Mesodermal cell (in vitro differentiated cells): ENCODE results near the gene PHKA1. TPM values are rescaled to one million over a fixed set of nuclear protein-coding genes. Genes with fewer than 3 reads are reported as not detected.
"Not testable (repeated sequence)": the region's sequence is repeated elsewhere in the genome, so short reads cannot be mapped to it uniquely, and the experiment has no call there.

Source experiments
- H3K27ac ChIP-seq: 2 replicates; pipeline ENCODE4 v1.7.0; 2013; ENCODE audit warnings: mild to moderate bottlenecking, low read depth, low read length, moderate library complexity; ENCODE audit not compliant: severe bottlenecking
- H3K36me3 ChIP-seq: 2 replicates; pipeline ENCODE4 v1.7.1; 2013; ENCODE audit warnings: mild to moderate bottlenecking, low read length, moderate library complexity; ENCODE audit not compliant: control insufficient read depth, insufficient read depth
- H3K4me1 ChIP-seq: one replicate; pipeline ENCODE4 v1.7.1; 2013; ENCODE audit warnings: mild to moderate bottlenecking, low read length; ENCODE audit not compliant: insufficient read depth, control insufficient read depth, poor library complexity, severe bottlenecking
- H3K4me3 ChIP-seq: 2 replicates; pipeline ENCODE4 v1.7.0; 2013; ENCODE audit warnings: low read length, control low read depth, mild to moderate bottlenecking; ENCODE audit not compliant: insufficient read depth, poor library complexity, severe bottlenecking; ENCODE audit errors: extremely low read depth
- H3K9me3 ChIP-seq: 2 replicates; pipeline ENCODE4 v1.7.1; 2013; ENCODE audit warnings: mild to moderate bottlenecking, low read length, moderate library complexity; ENCODE audit not compliant: control insufficient read depth
- WGBS, 2 experiments: methylation state at CpG; one replicate each; pipeline ENCODE4 v1.1.5; 2013; ENCODE audit warnings: missing lambda C conversion rate in 2 of 2; ENCODE audit not compliant: insufficient coverage in 2 of 2; 5-methylcytosine and 5-hydroxymethylcytosine counted together
- polyA plus RNA-seq, 2 experiments: library from polyadenylated mRNA; stranded (reverse); fragments of 50-300 nt; gene quantifications; one replicate each; pipeline ENCODE4 v1.2.3, GENCODE V29; 2013

The PHKA1 gene
- 3.7 TPM for polyA plus RNA-seq (2013, experiment 1 of 2)
- polyA plus RNA-seq (2013, experiment 2 of 2) = 4.1 TPM

- H3K9me3 ChIP-seq, H3K36me3 ChIP-seq, H3K4me1 ChIP-seq: not testable (repeated sequence)
- WGBS, 2 experiments = 0 to 22% methylated on average over 10 to 17 of the region's 80 CpGs
- Histone ChIP-seq H3K27ac (peak within 1 kb of the TSS; percentile 10), H3K4me3 (peak within 1 kb of the TSS; percentile 34)
Measured at GRCh38 chrX:72713599-72714477, at the start of gene PHKA1. PHKA1 (minus strand) TSS chrX:72714306; CDS start chrX:72713880, 426 bp downstream.

- H3K4me1 ChIP-seq, H3K9me3 ChIP-seq, H3K36me3 ChIP-seq, H3K4me3 ChIP-seq, H3K27ac ChIP-seq: not testable (repeated sequence)
- WGBS, 2 experiments = no CpG with 5 or more reads among the region's 9 CpGs
Measured at GRCh38 chrX:72760454-72760853, 46.3 kb upstream of the PHKA1 start.

- not testable (repeated sequence) for H3K27ac ChIP-seq, H3K9me3 ChIP-seq, H3K4me1 ChIP-seq, H3K4me3 ChIP-seq, H3K36me3 ChIP-seq
- no CpG with 5 or more reads among the region's 3 CpGs for WGBS, 2 experiments
Measured at GRCh38 chrX:72748545-72748944, 34.4 kb upstream of the PHKA1 start.

GRCh38 chrX:72745546-72745945, 31.4 kb upstream of the PHKA1 start:
- H3K9me3 ChIP-seq, H3K4me3 ChIP-seq, H3K36me3 ChIP-seq, H3K4me1 ChIP-seq, H3K27ac ChIP-seq: not testable (repeated sequence)
- WGBS, 2 experiments = no CpG with 5 or more reads among the region's 7 CpGs

- no peak overlapping the region for H3K27ac ChIP-seq
- peaks cover 5% of the 10 kb centered on the region for H3K4me1 ChIP-seq
- H3K36me3 ChIP-seq = no peaks in the 10 kb centered on the region
- no peaks in the 10 kb centered on the region for H3K9me3 ChIP-seq
- WGBS, 2 experiments = no CpG with 5 or more reads among the region's 1 CpG
- H3K4me3 ChIP-seq = no peak overlapping the region
Measured at GRCh38 chrX:72735561-72735960, 21.5 kb upstream of the PHKA1 start.

- WGBS, 2 experiments = 70% methylated on average over 4 of the region's 8 CpGs; no CpG with 5 or more reads in 1 of the 2 experiments
- H3K27ac ChIP-seq, H3K9me3 ChIP-seq, H3K4me3 ChIP-seq, H3K36me3 ChIP-seq, H3K4me1 ChIP-seq: not testable (repeated sequence)
Measured at GRCh38 chrX:72733636-72734035, 19.5 kb upstream of the PHKA1 start.

GRCh38 chrX:72727846-72728245, 13.7 kb upstream of the PHKA1 start:
- no CpG with 5 or more reads among the region's 7 CpGs for WGBS, 2 experiments

GRCh38 chrX:72716766-72717165, 2.7 kb upstream of the PHKA1 start:
- Histone ChIP-seq H3K27ac (no peak overlapping the region), H3K4me1 (peaks cover 2% of the 10 kb centered on the region), H3K9me3 (no peaks in the 10 kb centered on the region), H3K4me3 (no peak overlapping the region), H3K36me3 (no peaks in the 10 kb centered on the region)
- WGBS, 2 experiments = 89% methylated on average over 2 to 3 of the region's 5 CpGs

More at GRCh38 chrX:72727846-72728245, 13.7 kb upstream of the PHKA1 start:
- H3K4me1 ChIP-seq = peaks cover 4% of the 10 kb centered on the region
- no peak overlapping the region for H3K27ac ChIP-seq
- H3K4me3 ChIP-seq = no peak overlapping the region
- H3K9me3 ChIP-seq = no peaks in the 10 kb centered on the region
- no peaks in the 10 kb centered on the region for H3K36me3 ChIP-seq

- 94 to 100% methylated on average over 2 of the region's 12 CpGs for WGBS, 2 experiments
- no peak overlapping the region for H3K4me3 ChIP-seq
- peaks cover 2% of the 10 kb centered on the region for H3K4me1 ChIP-seq
- no peaks in the 10 kb centered on the region for H3K36me3 ChIP-seq
- H3K9me3 ChIP-seq = no peaks in the 10 kb centered on the region
- no peak overlapping the region for H3K27ac ChIP-seq
Measured at GRCh38 chrX:72715546-72715945, 1.4 kb upstream of the PHKA1 start.

- Histone ChIP-seq H3K4me3 (peak overlapping the region; percentile 34), H3K4me1 (peaks cover 2% of the 10 kb centered on the region), H3K9me3 (no peaks in the 10 kb centered on the region), H3K36me3 (no peaks in the 10 kb centered on the region), H3K27ac (peak overlapping the region; percentile 10)
- WGBS, 2 experiments = 7 to 17% methylated on average over 5 to 7 of the region's 13 CpGs
Measured at GRCh38 chrX:72714478-72714916, 391 bp upstream of the PHKA1 start.

- peaks cover 2% of the 10 kb centered on the region for H3K4me1 ChIP-seq
- no CpG with 5 or more reads among the region's 3 CpGs for WGBS, 2 experiments
- H3K9me3 ChIP-seq = no peaks in the 10 kb centered on the region
- H3K27ac ChIP-seq = no peak overlapping the region
- H3K4me3 ChIP-seq = peak overlapping the region; percentile 14
- H3K36me3 ChIP-seq = no peaks in the 10 kb centered on the region
Measured at GRCh38 chrX:72713130-72713529, 976 bp downstream of the PHKA1 start.
